ENCODE data around the gene RBM11. TPM values are rescaled to one million over a fixed set of nuclear protein-coding genes. Genes with fewer than 3 reads are reported as not detected.

The RBM11 gene
- total and polyA plus RNA-seq, 9 of the 15 experiments (the other 6 are each of a cell fraction or from before 2014, with no cell fraction given), result 0.98 to 5.3 (median 2.9) TPM

GRCh38 chr21:14265023-14265422, 49.1 kb downstream of the RBM11 start (continued):
- TF ChIP-seq ZNF146 (CRISPR knock-in tag; IDR thresholded peaks at IDR 0.05; ENCODE audit: unreplicated experiment), result no peak
- TF ChIP-seq NCOA2 (IDR thresholded peaks at IDR 0.05; ENCODE audit: partially characterized antibody in 2 of 2), result no peak
- TF ChIP-seq JUNB (CRISPR knock-in tag; conservative IDR thresholded peaks at IDR 0.05), result no peak
- no peak for TF ChIP-seq ZBTB5 (IDR thresholded peaks at IDR 0.05)
- TF ChIP-seq ZNF668 (CRISPR knock-in tag; IDR thresholded peaks at IDR 0.05), result no peak
- no peak for TF ChIP-seq SMARCE1 (IDR thresholded peaks at IDR 0.05)
- TF ChIP-seq, protein P1, sequence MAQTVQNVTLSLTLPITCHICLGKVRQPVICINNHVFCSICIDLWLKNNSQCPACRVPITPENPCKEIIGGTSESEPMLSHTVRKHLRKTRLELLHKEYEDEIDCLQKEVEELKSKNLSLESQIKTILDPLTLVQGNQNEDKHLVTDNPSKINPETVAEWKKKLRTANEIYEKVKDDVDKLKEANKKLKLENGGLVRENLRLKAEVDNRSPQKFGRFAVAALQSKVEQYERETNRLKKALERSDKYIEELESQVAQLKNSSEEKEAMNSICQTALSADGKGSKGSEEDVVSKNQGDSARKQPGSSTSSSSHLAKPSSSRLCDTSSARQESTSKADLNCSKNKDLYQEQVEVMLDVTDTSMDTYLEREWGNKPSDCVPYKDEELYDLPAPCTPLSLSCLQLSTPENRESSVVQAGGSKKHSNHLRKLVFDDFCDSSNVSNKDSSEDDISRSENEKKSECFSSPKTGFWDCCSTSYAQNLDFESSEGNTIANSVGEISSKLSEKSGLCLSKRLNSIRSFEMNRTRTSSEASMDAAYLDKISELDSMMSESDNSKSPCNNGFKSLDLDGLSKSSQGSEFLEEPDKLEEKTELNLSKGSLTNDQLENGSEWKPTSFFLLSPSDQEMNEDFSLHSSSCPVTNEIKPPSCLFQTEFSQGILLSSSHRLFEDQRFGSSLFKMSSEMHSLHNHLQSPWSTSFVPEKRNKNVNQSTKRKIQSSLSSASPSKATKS (CRISPR knock-in tag; IDR thresholded peaks at IDR 0.05), result no peak
- no peak for TF ChIP-seq ZMIZ1 (IDR thresholded peaks at IDR 0.05; ENCODE audit: low read depth in 2 of 2, low read length in 2 of 2)

All from K562 (cell line).